Suppressor macrophage treated with lipopolysaccharide for 4 hours (primary cell): ENCODE measurements around the gene CCDC39.

ENCODE experiments used
- DNase-seq: peaks from one replicate; pipeline ENCODE4 v3.0.0-alpha.2; 2020

Gene CCDC39

GRCh38 chr3:180679178-180680096, at the start of gene CCDC39:
TSS of gene CCDC39 (minus strand) at chr3:180679489. CDS start at chr3:180679380, 109 bp downstream.
- peak; percentile 26 for DNase-seq

GRCh38 chr3:180720012-180720411, 40.7 kb upstream of the CCDC39 start:
- no peak for DNase-seq

GRCh38 chr3:180707896-180708295, 28.6 kb upstream of the CCDC39 start:
- no peak for DNase-seq

GRCh38 chr3:180705619-180706018, 26.3 kb upstream of the CCDC39 start:
- DNase-seq, result no peak

GRCh38 chr3:180704532-180704931, 25.2 kb upstream of the CCDC39 start:
- DNase-seq, result no peak

- DNase-seq, result no peak
Observed at GRCh38 chr3:180700941-180701340, 21.7 kb upstream of the CCDC39 start.

GRCh38 chr3:180698760-180699270, 19.5 kb upstream of the CCDC39 start:
- no peak for DNase-seq

GRCh38 chr3:180694321-180694720, 15.0 kb upstream of the CCDC39 start:
- DNase-seq, result no peak

- DNase-seq, result no peak
Observed at GRCh38 chr3:180693656-180694055, 14.4 kb upstream of the CCDC39 start.

- DNase-seq, result no peak
Observed at GRCh38 chr3:180690061-180690460, 10.8 kb upstream of the CCDC39 start.

GRCh38 chr3:180684807-180685206, 5.5 kb upstream of the CCDC39 start:
- no peak for DNase-seq

- DNase-seq, result no peak
Observed at GRCh38 chr3:180683816-180684215, 4.5 kb upstream of the CCDC39 start.

- DNase-seq, result peak; percentile 3
Observed at GRCh38 chr3:180680097-180680430, 775 bp upstream of the CCDC39 start.

GRCh38 chr3:180678231-180678630, 1.1 kb downstream of the CCDC39 start:
- DNase-seq, result no peak

- DNase-seq, result no peak
Observed at GRCh38 chr3:180661444-180661843, 17.8 kb downstream of the CCDC39 start.

- DNase-seq, result no peak
Observed at GRCh38 chr3:180657094-180657493, 22.2 kb downstream of the CCDC39 start.

- DNase-seq, result no peak
Observed at GRCh38 chr3:180656406-180656805, 22.9 kb downstream of the CCDC39 start.

- no peak for DNase-seq
Observed at GRCh38 chr3:180646187-180646790, 33.0 kb downstream of the CCDC39 start.

GRCh38 chr3:180640987-180641386, 38.3 kb downstream of the CCDC39 start:
- DNase-seq, result no peak

- no peak for DNase-seq
Observed at GRCh38 chr3:180633722-180634121, 45.6 kb downstream of the CCDC39 start.

GRCh38 chr3:180631317-180631716, 48.0 kb downstream of the CCDC39 start:
- no peak for DNase-seq

- DNase-seq, result no peak
Observed at GRCh38 chr3:180630371-180630770, 48.9 kb downstream of the CCDC39 start.

- no peak for DNase-seq
Observed at GRCh38 chr3:180626844-180627243, 52.4 kb downstream of the CCDC39 start.

GRCh38 chr3:180624714-180625113, 54.6 kb downstream of the CCDC39 start:
- DNase-seq, result no peak
